Measurements from ENCODE around the gene SAMD3. TPM values are rescaled to one million over a fixed set of nuclear protein-coding genes. Genes with fewer than 3 reads are reported as not detected.
"Not testable (repeated sequence)": the region's sequence is repeated elsewhere in the genome, so short reads cannot be mapped to it uniquely, and the experiment has no call there.

The SAMD3 gene
- total RNA-seq, 2 experiments from 2014 or later, result 2.7 to 3.3 TPM

DNA sequence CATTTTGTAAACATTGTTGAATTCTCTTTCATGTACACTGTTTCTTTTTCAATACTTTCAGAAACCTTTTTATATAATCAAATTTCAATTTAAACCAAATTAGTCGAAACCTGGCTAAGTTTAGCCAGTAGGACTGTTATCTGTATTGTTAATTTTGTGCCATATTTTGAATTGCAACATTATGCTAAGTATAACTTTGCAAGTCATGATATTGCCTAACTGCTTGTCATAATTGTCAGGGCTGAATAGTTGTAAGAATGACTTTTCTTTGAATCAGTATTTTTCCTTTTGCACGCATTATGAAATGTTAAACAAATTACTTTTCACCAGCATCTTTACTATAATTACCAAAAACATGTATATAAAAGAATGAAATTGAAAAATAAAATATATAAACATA lies 82.7 kb downstream of the SAMD3 start:
- Mint-ChIP-seq H3K27me3 (no peaks in the 10 kb centered on the region), H3K27ac (no peak overlapping the region), H3K9me3 (no peaks in the 10 kb centered on the region), H3K4me3 (no peak overlapping the region), H3K4me1 (peaks cover 30% of the 10 kb centered on the region), H3K36me3 (peaks cover 55% of the 10 kb centered on the region)
- DNase-seq, result no peak

DNA sequence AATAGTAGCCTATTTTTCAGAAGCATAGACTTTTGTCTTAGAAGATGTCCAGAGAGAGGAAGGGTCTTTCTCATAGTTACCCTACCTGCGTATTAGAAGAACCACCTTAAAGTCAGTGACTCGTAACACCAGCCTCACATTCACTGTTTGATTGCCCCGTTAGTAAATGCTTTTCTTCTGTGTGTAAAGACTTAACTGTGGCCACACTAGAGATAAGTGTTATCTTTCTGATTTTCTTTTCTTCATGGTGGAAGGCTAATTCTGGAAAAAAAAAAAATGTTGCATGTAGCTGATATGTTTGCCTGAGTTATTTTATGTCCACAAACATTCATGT lies 83.9 kb downstream of the SAMD3 start:
- Mint-ChIP-seq H3K27me3 (no peaks in the 10 kb centered on the region), H3K27ac (peak overlapping the region; percentile 77), H3K9me3 (no peaks in the 10 kb centered on the region), H3K4me1 (peaks cover 37% of the 10 kb centered on the region), H3K36me3 (peaks cover 53% of the 10 kb centered on the region), H3K4me3 (peak overlapping the region; percentile 30)
- DNase-seq, result no peak

DNA sequence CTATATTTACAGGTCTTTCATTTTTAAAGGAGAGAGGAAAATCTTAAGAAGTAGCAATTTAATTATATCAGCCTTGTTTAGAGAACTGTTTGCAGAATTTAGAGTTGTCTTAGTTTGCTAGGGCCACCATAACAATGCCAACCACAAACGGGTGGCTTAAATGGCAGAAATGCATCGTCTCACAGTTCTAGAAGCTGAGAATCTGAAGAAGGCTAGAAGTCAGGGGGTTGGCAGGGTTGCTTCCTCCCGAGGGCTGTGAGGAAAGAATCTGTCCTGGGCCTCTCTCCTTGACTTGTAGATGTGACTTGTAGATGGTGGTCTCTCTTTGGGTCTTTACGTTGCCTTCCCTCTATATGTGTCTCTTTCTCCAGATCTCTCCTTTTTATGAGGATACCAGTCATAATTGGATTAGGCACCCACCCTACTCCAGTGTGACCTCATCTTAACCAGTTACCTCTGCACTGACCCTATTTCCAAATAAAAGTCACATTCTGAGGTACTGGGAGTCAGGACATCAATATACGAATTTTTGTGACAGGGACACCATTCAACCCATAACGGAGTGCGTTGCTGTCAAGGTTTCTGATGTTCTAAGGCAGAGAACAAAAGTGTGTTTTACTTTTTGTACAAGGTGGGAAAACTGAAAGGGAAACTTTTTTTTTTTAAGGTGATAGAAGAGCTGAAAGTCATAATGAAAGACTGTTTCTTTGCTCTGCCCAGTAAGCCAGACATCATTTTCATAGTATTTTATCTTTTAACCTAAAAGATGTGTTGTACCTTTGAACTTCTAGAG lies 84.4 kb downstream of the SAMD3 start:
- Mint-ChIP-seq H3K4me1 (peaks cover 41% of the 10 kb centered on the region), H3K9me3 (no peaks in the 10 kb centered on the region), H3K27me3 (no peaks in the 10 kb centered on the region), H3K36me3 (peaks cover 52% of the 10 kb centered on the region), H3K4me3 (peak overlapping the region; percentile 30), H3K27ac (peak overlapping the region; percentile 77)
- no peak for DNase-seq

GRCh38 chr6:130136798-130137197 lies 86.0 kb downstream of the SAMD3 start:
- H3K27me3 Mint-ChIP-seq, result no peaks in the 10 kb centered on the region
- H3K27ac Mint-ChIP-seq, result no peak overlapping the region
- H3K4me3 Mint-ChIP-seq, result no peak overlapping the region
- H3K9me3 Mint-ChIP-seq, result no peaks in the 10 kb centered on the region
- DNase-seq, result no peak
- peaks cover 55% of the 10 kb centered on the region for H3K4me1 Mint-ChIP-seq
- H3K36me3 Mint-ChIP-seq, result peaks cover 48% of the 10 kb centered on the region

- Mint-ChIP-seq H3K27ac (peak overlapping the region; percentile 44), H3K4me3 (no peak overlapping the region), H3K4me1 (peaks cover 71% of the 10 kb centered on the region), H3K36me3 (peaks cover 41% of the 10 kb centered on the region), H3K9me3 (no peaks in the 10 kb centered on the region), H3K27me3 (no peaks in the 10 kb centered on the region)
- DNase-seq, result no peak
Observed at GRCh38 chr6:130134582-130134981, 88.2 kb downstream of the SAMD3 start.

GRCh38 chr6:130132286-130132701 lies 90.5 kb downstream of the SAMD3 start:
- H3K4me1 Mint-ChIP-seq, result peaks cover 63% of the 10 kb centered on the region
- H3K36me3 Mint-ChIP-seq, result peaks cover 36% of the 10 kb centered on the region
- no peaks in the 10 kb centered on the region for H3K9me3 Mint-ChIP-seq
- H3K27ac Mint-ChIP-seq, result peak overlapping the region; percentile 88
- H3K27me3 Mint-ChIP-seq, result no peaks in the 10 kb centered on the region
- peak; percentile 39 for DNase-seq
- H3K4me3 Mint-ChIP-seq, result peak overlapping the region; percentile 64

- no peak overlapping the region for H3K4me3 Mint-ChIP-seq
- peaks cover 2% of the 10 kb centered on the region for H3K9me3 Mint-ChIP-seq
- no peak for DNase-seq
- peaks cover 71% of the 10 kb centered on the region for H3K4me1 Mint-ChIP-seq
- no peaks in the 10 kb centered on the region for H3K27me3 Mint-ChIP-seq
- H3K36me3 Mint-ChIP-seq, result peaks cover 33% of the 10 kb centered on the region
- no peak overlapping the region for H3K27ac Mint-ChIP-seq
Observed at GRCh38 chr6:130129762-130130246, 92.9 kb downstream of the SAMD3 start.

GRCh38 chr6:130128326-130128725 lies 94.4 kb downstream of the SAMD3 start:
- H3K27me3 Mint-ChIP-seq, result no peaks in the 10 kb centered on the region
- no peak for DNase-seq
- H3K27ac Mint-ChIP-seq, result no peak overlapping the region
- H3K4me1 Mint-ChIP-seq, result peaks cover 59% of the 10 kb centered on the region
- H3K9me3 Mint-ChIP-seq, result peaks cover 2% of the 10 kb centered on the region
- peaks cover 37% of the 10 kb centered on the region for H3K36me3 Mint-ChIP-seq
- no peak overlapping the region for H3K4me3 Mint-ChIP-seq

GRCh38 chr6:130127195-130127594 lies 95.6 kb downstream of the SAMD3 start:
- H3K4me3 Mint-ChIP-seq, result no peak overlapping the region
- H3K4me1 Mint-ChIP-seq, result peaks cover 52% of the 10 kb centered on the region
- peaks cover 2% of the 10 kb centered on the region for H3K9me3 Mint-ChIP-seq
- H3K27me3 Mint-ChIP-seq, result no peaks in the 10 kb centered on the region
- H3K36me3 Mint-ChIP-seq, result peaks cover 31% of the 10 kb centered on the region
- no peak for DNase-seq
- no peak overlapping the region for H3K27ac Mint-ChIP-seq

GRCh38 chr6:130122243-130122642 lies 100.5 kb downstream of the SAMD3 start:
- H3K27ac Mint-ChIP-seq, result no peak overlapping the region
- peaks cover 2% of the 10 kb centered on the region for H3K9me3 Mint-ChIP-seq
- H3K4me3 Mint-ChIP-seq, result no peak overlapping the region
- H3K4me1 Mint-ChIP-seq, result peaks cover 23% of the 10 kb centered on the region
- H3K36me3 Mint-ChIP-seq, result peaks cover 28% of the 10 kb centered on the region
- no peak for DNase-seq
- H3K27me3 Mint-ChIP-seq, result no peaks in the 10 kb centered on the region

GRCh38 chr6:130120731-130121130 lies 102.0 kb downstream of the SAMD3 start:
- H3K27me3 Mint-ChIP-seq, result no peaks in the 10 kb centered on the region
- H3K4me3 Mint-ChIP-seq, result no peak overlapping the region
- peaks cover 7% of the 10 kb centered on the region for H3K9me3 Mint-ChIP-seq
- peaks cover 33% of the 10 kb centered on the region for H3K36me3 Mint-ChIP-seq
- no peak for DNase-seq
- H3K27ac Mint-ChIP-seq, result no peak overlapping the region
- peaks cover 20% of the 10 kb centered on the region for H3K4me1 Mint-ChIP-seq

GRCh38 chr6:130119211-130119610 lies 103.5 kb downstream of the SAMD3 start:
- Mint-ChIP-seq H3K27me3 (no peaks in the 10 kb centered on the region), H3K9me3 (peaks cover 5% of the 10 kb centered on the region), H3K4me3 (no peak overlapping the region), H3K27ac (no peak overlapping the region), H3K4me1 (peaks cover 21% of the 10 kb centered on the region), H3K36me3 (peaks cover 32% of the 10 kb centered on the region)
- DNase-seq, result no peak

DNA sequence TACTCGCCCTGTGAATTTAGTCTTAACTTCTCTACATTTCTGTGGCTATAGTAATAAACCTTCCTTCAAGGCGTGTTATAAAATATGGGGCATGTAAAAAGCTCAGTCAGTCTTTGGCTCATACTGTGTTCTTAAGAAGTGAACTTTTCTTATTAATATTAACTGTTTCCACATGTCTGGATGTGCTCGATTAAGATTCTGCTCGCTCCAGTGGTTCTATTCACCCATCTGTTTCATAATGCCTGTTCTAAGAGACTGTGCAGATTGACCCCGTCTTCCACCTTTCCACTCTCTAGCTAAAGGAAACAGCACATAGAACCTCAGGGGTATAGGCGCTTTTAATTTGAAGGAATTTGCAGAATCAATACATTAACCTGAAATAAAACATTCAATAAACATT lies 104.5 kb downstream of the SAMD3 start:
- H3K4me3 Mint-ChIP-seq, result no peak overlapping the region
- H3K9me3 Mint-ChIP-seq, result peaks cover 5% of the 10 kb centered on the region
- no peaks in the 10 kb centered on the region for H3K27me3 Mint-ChIP-seq
- peaks cover 27% of the 10 kb centered on the region for H3K36me3 Mint-ChIP-seq
- no peak overlapping the region for H3K27ac Mint-ChIP-seq
- no peak for DNase-seq
- H3K4me1 Mint-ChIP-seq, result peaks cover 21% of the 10 kb centered on the region

DNA sequence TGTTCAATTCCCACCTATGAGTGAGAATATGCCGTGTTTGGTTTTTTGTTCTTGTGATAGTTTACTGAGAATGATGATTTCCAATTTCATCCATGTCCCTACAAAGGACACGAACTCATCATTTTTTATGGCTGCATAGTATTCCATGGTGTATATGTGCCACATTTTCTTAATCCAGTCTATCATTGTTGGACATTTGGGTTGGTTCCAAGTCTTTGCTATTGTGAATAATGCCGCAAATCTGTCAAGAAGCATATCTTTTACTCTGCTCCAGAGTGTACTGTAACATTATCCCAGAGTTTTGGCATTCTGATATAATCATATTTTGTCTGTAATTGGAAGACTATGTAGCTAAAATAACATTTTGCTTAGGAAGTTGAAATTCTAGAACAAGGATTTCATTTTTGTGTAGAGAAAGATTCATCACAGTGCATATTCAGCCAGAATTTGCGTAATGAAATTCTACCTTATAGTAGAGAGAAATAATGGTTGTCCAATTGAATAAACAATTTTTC lies 105.5 kb downstream of the SAMD3 start:
- H3K27me3 Mint-ChIP-seq, H3K9me3 Mint-ChIP-seq, H3K4me3 Mint-ChIP-seq, DNase-seq, H3K27ac Mint-ChIP-seq: not testable (repeated sequence)
- peaks cover 17% of the 10 kb centered on the region for H3K4me1 Mint-ChIP-seq
- peaks cover 32% of the 10 kb centered on the region for H3K36me3 Mint-ChIP-seq

DNA sequence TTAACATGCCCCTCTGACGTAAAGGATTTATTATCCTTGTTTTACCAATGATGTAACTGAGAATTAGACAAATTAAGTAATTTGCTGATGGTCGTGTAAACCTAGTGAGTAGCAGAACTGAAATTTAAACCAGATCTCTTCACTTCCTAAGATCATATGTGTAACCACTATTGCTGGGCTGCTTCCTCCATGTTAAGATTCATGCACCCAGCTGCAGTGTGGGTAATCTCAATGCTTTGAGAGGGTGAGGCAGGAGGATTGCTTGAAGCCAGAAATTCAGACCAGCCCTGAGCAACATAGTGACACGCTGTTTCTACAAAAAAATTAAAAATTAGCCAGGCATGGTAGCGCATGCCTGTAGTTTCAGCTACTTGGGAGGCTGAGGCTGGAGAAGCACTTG lies 106.5 kb downstream of the SAMD3 start:
- H3K27ac Mint-ChIP-seq, result no peak overlapping the region
- peaks cover 17% of the 10 kb centered on the region for H3K4me1 Mint-ChIP-seq
- DNase-seq, result no peak
- peaks cover 35% of the 10 kb centered on the region for H3K36me3 Mint-ChIP-seq
- H3K4me3 Mint-ChIP-seq, result no peak overlapping the region
- no peaks in the 10 kb centered on the region for H3K27me3 Mint-ChIP-seq
- H3K9me3 Mint-ChIP-seq, result peaks cover 5% of the 10 kb centered on the region

GRCh38 chr6:130115036-130115435 lies 107.7 kb downstream of the SAMD3 start:
- Mint-ChIP-seq H3K4me3 (no peak overlapping the region), H3K27me3 (no peaks in the 10 kb centered on the region), H3K4me1 (peaks cover 15% of the 10 kb centered on the region), H3K36me3 (peaks cover 37% of the 10 kb centered on the region), H3K9me3 (peaks cover 5% of the 10 kb centered on the region), H3K27ac (peak overlapping the region; percentile 39)
- no peak for DNase-seq
